ENCODE results near the gene ZNF709. TPM values are rescaled to one million over a fixed set of nuclear protein-coding genes. Genes with fewer than 3 reads are reported as not detected.
"Not testable (repeated sequence)": the region's sequence is repeated elsewhere in the genome, so short reads cannot be mapped to it uniquely, and the experiment has no call there.

The ZNF709 gene
- 3.0 TPM for total RNA-seq

DNA sequence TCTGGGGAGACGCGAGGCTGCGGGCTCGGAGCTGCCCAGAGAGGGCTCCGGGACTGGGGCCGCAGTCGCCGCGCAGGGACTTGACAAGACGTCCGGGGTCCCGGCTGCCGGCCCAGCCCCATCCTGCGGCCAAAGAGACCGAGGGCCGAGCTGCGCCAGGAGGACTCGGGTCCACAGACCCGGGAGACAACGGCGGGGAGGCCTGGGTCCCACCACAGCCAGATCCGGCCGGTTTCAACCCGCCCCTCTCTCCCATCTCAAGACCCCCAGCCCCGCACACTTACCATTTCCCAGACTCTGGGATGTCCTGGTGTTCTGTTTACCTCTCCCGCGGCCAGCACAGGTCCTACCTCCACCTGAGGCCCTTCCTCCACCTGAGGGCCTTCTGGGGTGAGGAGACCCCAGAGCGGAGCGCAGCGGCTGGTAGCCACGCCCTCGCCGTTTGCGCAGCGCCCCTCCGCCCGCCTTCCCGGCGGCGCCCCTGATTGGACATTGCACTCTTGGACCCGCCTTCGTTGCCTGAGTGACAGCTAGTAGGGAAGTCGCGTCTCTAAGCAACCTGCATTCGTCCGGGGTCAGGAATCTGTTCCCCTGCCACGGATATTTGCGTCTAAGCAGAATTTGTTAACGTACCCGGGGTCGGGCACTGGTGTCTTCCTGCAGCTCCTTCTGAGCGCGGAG lies at the start of gene ZNF709:
Gene ZNF709, minus strand, starts transcription at position 446 of the 681 bp plus-strand sequence. Its CDS starts 159 bp downstream, at position 287.
- no peaks in the 10 kb centered on the region for H3K27me3 ChIP-seq (ENCODE audit: insufficient read depth, low read length)
- H3K4me3 ChIP-seq (ENCODE audit: low read length) = peak within 1 kb of the TSS; percentile 85
- peaks cover 32% of the 10 kb centered on the region for H3K4me1 ChIP-seq (ENCODE audit: insufficient read depth, low read length)
- no peaks in the 10 kb centered on the region for H3K9me3 ChIP-seq (ENCODE audit: low read depth, low read length)

DNA sequence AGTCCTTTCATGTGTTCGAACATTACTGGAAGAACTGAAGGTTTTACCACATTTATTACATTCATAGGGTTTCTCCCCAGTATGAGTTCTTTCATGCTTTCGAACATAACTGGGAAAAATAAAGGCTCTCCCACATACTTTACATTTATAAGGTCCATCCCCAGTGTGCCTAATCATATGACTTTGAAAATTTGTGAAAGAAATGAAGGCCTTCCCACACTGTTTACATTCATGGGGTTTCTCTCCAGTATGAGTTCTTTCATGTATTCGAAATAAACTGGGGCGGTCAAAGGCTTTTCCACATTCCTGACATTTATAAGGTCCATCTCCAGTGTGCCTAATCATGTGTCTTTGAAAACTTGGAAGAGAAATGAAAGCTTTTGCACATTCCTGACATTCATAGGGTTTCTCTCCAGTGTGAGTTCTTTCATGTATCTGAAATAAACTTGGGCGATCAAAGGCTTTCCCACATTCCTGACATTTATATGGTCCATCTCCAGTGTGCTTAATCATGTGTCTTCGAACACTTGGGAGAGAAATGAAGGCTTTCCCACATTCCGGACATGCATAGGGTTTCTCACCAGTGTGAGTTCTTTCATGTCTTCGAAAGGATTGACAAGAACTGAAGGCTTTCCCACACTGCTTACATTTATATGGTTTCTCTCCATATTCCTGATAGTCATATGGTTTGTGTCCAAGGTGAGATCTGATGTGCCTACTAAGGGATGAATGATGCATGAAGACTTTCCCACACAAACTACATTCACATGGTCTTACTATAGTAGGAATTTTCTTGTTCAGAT lies 42.6 kb upstream of the ZNF709 start:
- no peaks in the 10 kb centered on the region for H3K27me3 ChIP-seq (ENCODE audit: insufficient read depth, low read length)
- peaks cover 92% of the 10 kb centered on the region for H3K9me3 ChIP-seq (ENCODE audit: low read depth, low read length)
- H3K4me1 ChIP-seq (ENCODE audit: insufficient read depth, low read length) = no peaks in the 10 kb centered on the region
- H3K4me3 ChIP-seq (ENCODE audit: low read length) = no peak overlapping the region

DNA sequence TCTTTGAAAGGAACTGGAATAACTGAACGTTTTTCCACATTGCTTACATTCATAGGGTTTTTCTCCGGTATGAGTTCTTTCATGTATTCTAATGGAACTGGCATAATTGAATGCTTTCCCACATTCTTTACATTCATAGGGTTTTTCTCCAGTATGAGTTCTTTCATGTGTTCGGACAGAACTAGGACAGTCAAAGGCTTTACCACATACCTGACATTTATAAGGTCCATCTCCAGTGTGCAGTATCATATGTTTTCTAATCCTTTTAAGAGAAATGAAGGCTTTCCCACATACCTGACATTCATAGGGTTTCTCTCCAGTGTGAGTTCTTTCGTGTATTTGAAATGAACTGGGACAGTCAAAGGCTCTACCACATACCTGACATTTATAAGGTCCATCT lies 41.9 kb upstream of the ZNF709 start:
- Histone ChIP-seq H3K9me3 (ENCODE audit: low read depth, low read length) (peaks cover 95% of the 10 kb centered on the region), H3K4me1 (ENCODE audit: insufficient read depth, low read length) (no peaks in the 10 kb centered on the region), H3K27me3 (ENCODE audit: insufficient read depth, low read length) (no peaks in the 10 kb centered on the region), H3K4me3 (ENCODE audit: low read length) (no peak overlapping the region)

DNA sequence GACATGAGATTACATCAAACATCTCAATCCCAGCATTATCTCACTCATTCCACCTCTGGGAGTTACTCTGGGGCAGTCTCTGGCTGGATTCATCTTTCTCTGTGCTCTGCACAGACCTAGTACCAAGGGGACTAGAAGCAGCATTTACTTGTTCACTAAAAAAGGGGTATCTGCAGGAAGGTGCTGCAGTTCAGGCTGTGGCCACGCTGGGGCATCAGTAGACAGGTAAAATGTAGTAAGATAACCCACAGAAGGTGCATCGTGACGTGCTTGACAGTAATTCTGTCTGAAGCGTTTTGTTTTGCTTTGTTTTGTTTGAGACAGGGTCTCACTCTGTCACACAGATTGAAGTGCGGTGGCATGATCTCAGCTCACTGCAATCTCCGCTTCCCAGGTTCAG lies 37.4 kb upstream of the ZNF709 start:
- Histone ChIP-seq H3K4me3 (ENCODE audit: low read length) (no peak overlapping the region), H3K27me3 (ENCODE audit: insufficient read depth, low read length) (no peaks in the 10 kb centered on the region), H3K9me3 (ENCODE audit: low read depth, low read length) (peaks cover 71% of the 10 kb centered on the region)

DNA sequence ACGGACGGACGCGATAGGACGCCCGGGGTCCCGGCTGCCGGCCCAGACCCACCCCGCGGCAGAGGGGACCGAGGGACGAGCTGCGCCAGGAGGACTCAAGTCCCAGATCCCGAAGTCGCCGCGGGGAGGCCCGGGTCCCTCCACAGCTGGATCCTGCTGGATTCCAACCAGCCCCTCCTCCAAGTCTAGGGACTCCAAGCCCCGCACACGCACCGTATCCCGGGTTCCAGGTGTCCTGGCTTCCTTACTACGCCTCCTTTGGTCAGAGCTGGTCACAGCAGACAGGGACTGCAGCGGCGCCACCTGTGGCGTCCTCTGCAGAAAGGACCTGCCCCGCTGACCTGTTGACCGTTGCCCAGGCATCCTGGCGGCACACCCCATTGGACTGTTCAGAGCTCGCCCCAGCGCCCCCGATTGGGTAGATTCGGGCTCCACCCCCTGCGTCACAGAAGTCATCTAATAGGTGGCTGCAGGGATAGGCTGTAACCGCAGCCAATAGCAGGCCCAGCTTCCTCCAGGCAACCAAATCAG lies 29.0 kb upstream of the ZNF709 start:
- Histone ChIP-seq H3K4me1 (ENCODE audit: insufficient read depth, low read length) (no peaks in the 10 kb centered on the region), H3K4me3 (ENCODE audit: low read length) (no peak overlapping the region), H3K27me3 (ENCODE audit: insufficient read depth, low read length) (no peaks in the 10 kb centered on the region), H3K9me3 (ENCODE audit: low read depth, low read length) (peaks cover 13% of the 10 kb centered on the region)

More for the DNA sequence above, 37.4 kb upstream of the ZNF709 start:
- no peaks in the 10 kb centered on the region for H3K4me1 ChIP-seq (ENCODE audit: insufficient read depth, low read length)

DNA sequence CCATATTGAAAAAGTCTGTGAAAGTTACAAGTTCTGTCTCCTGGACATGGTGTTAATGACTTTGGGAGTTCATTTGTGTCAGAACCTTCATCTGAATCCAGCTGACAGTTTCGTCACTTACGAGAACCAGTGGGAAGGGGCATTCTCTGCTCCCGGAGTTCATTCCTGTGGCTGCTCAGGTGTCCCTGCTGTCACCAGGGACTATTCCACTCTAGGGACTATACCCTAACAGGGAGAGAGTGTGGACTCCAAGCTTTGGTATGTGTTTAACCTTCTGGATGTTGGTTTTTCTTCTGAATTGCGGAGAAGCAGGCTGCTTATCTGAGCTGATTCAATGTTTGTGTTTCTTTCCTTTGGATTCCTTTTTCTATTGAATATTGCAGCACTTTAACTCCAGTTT lies 12.4 kb upstream of the ZNF709 start:
- Histone ChIP-seq H3K4me3 (ENCODE audit: low read length) (no peak overlapping the region), H3K4me1 (ENCODE audit: insufficient read depth, low read length) (peaks cover 11% of the 10 kb centered on the region), H3K27me3 (ENCODE audit: insufficient read depth, low read length) (no peaks in the 10 kb centered on the region), H3K9me3 (ENCODE audit: low read depth, low read length) (no peaks in the 10 kb centered on the region)

DNA sequence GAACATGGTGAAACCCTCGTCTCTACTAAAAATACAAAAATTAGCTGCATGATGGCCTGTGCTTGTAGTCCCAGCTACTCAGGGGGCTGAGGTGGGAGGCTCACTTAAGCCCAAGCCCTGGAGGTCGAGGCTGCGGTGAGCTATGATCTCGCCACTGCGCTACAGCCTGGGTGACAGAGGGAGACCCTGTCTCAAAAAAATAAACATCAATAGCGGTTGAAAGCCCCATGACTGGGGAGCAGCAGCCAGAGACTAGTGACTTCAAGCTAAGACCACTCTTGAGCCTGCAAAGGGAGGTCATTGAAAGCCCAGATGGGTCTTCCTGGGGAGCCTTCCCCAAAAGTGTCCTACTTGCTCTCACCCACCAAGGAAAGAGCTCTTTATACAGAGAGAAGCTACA lies 11.9 kb upstream of the ZNF709 start:
- Histone ChIP-seq H3K4me3 (ENCODE audit: low read length) (no peak overlapping the region), H3K4me1 (ENCODE audit: insufficient read depth, low read length) (peaks cover 11% of the 10 kb centered on the region), H3K9me3 (ENCODE audit: low read depth, low read length) (no peaks in the 10 kb centered on the region), H3K27me3 (ENCODE audit: insufficient read depth, low read length) (no peaks in the 10 kb centered on the region)

DNA sequence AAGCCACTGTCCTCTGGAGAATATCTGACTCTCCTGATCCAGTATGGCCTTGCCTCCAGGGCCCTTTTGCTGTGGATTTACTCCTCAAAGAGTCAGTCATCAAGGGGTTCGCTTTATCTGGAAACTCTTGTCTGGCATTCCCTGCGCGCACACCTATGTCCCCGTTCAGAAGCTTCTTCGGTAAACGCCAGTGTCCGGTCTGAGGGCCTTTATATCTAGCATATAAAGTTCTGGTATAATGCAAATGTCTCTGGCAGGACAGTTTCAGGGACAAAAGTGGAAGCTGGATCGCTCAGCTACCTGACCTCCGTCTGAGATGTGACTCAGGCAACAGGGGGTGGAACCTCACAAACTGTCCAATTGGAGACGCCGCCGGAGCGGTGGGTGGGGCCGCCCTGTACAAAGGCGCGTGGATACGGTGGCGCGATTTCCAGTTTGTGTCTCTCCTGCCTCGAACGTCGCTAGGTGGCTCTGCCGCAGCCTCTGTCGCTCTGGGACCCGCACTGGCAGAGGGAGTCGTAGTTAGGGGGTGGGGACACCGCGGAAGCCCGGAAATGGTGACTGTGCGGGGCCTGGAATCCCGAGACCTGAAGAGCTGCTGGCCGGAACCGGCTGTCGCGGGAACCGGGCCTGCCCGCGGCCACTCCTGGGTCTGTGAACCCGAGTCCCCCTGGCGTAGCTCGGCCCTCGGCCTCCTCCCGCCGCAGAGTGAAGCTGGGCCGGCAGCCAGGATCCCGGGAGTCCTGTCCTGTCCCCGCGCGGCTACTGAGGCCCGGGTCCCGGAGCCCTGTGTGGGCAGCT lies 10.6 kb upstream of the ZNF709 start:
- H3K4me1 ChIP-seq (ENCODE audit: insufficient read depth, low read length) = peaks cover 11% of the 10 kb centered on the region
- H3K9me3 ChIP-seq (ENCODE audit: low read depth, low read length) = no peaks in the 10 kb centered on the region
- H3K4me3 ChIP-seq (ENCODE audit: low read length) = peak overlapping the region; percentile 25
- no peaks in the 10 kb centered on the region for H3K27me3 ChIP-seq (ENCODE audit: insufficient read depth, low read length)

DNA sequence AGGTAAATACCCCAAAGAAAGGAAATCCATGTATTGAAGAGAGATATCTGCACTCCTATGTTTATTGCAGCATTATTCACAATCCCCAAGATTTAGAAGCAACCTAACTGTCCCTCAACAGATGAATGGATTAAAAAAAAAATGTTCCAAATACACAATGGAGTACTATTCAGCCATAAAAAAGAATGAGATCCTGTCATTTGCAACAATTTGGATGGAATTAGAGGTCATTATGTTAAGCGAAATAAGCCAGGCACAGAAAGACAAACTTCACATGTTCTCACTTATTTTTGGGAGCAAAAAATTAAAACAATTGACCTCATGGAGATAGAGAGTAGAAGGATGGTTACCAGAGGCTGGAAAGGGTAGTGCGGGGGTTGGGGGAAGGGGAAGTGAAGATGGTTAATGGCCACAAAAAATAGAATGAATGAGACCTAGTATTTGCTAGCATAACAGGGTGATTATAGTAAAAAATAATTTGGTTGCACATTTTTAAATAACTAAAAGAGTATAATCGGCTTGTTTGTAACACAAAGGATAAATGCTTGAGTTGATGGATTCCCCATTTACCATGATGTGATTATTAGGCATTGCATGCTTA lies 9.7 kb upstream of the ZNF709 start:
- no peak overlapping the region for H3K4me3 ChIP-seq (ENCODE audit: low read length)

DNA sequence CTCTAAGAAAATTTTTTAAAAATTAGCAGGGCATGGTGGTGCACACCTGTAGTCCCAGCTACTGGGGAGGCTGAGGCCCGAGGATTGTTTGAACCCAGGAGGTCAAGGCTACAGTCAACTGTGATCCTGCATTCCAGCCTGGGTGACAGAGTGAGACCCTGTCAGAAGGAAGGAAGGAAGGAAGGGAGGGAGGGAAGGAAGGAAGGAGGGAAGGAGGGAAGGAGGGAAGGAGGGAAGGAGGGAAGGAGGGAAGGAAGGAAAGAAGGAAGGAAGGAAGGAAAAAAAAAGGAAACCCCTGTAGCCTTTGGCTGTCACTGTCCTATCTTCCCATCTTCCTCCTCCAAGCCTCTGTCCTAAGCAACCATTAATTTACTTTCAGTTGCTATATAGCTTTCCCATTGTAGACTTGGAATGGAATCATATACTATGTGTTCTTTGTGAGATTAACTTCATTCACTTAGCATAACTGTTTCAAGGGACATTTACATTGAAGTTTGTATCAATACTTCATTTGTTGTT lies 1.7 kb upstream of the ZNF709 start:
- not testable (repeated sequence) for H3K27me3 ChIP-seq (ENCODE audit: insufficient read depth, low read length); H3K9me3 ChIP-seq (ENCODE audit: low read depth, low read length); H3K4me3 ChIP-seq (ENCODE audit: low read length)
- H3K4me1 ChIP-seq (ENCODE audit: insufficient read depth, low read length) = peaks cover 32% of the 10 kb centered on the region

More for the DNA sequence above, 9.7 kb upstream of the ZNF709 start:
- H3K27me3 ChIP-seq (ENCODE audit: insufficient read depth, low read length) = no peaks in the 10 kb centered on the region
- H3K9me3 ChIP-seq (ENCODE audit: low read depth, low read length) = no peaks in the 10 kb centered on the region
- peaks cover 11% of the 10 kb centered on the region for H3K4me1 ChIP-seq (ENCODE audit: insufficient read depth, low read length)

DNA sequence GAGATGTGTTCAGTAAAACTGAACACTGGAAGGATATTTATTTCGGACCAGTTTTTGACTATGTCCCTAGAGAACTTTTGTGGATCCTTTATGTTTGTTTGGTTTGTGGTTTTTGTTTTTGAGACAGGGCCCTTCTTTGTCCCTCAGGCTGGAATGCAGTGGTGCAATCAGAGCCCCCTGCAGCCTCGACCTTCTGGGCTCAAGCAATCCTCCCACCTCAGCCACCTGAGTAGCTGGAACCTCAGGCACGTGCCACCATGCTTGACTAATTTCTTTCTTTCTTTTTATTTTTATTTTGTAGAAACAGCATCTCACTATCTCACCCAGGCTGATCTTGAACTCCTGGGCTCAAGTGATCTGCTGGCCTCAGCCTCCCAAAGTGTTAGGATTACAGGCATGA lies 955 bp upstream of the ZNF709 start:
- Histone ChIP-seq H3K4me3 (ENCODE audit: low read length) (no peak overlapping the region), H3K4me1 (ENCODE audit: insufficient read depth, low read length) (peaks cover 32% of the 10 kb centered on the region), H3K9me3 (ENCODE audit: low read depth, low read length) (no peaks in the 10 kb centered on the region), H3K27me3 (ENCODE audit: insufficient read depth, low read length) (no peaks in the 10 kb centered on the region)

DNA sequence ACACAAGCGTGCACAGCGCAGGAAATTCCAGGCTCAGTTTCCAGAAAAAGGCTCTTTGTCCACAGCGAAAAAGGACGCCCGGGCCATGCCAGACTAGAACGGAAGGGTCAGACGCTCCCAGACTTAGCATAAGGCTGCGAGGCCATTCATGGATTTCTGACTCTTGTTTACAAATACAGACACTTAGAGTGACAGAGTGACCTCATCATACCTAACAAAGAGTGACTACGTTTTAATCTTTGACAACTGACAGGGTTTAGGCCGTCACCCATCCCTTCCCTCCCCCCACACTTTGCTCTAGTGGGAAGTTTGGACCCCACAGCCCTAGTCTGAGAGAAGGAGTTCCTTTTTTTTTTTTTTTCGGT lies 418 bp upstream of the ZNF709 start:
- no peaks in the 10 kb centered on the region for H3K27me3 ChIP-seq (ENCODE audit: insufficient read depth, low read length)
- H3K4me1 ChIP-seq (ENCODE audit: insufficient read depth, low read length) = peaks cover 32% of the 10 kb centered on the region
- H3K9me3 ChIP-seq (ENCODE audit: low read depth, low read length) = no peaks in the 10 kb centered on the region
- H3K4me3 ChIP-seq (ENCODE audit: low read length) = peak overlapping the region; percentile 85

DNA sequence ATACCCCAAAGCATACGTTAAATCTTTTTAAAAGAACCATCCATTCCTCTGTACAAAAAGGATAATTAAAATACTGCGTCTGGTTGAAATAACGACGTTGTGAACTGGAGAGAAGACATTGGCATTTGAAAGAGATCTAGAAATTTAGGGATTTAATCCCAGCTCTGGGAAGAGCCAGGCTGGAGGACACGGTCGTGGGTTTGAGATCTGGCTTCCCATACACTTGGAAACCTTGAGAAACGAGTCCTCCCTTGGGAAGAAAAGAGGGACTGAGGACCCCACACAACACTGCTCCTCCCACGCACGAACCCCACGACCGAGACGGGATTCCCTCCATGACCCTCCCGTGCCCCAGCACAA lies 625 bp downstream of the ZNF709 start:
- Histone ChIP-seq H3K4me3 (ENCODE audit: low read length) (peak overlapping the region; percentile 85), H3K27me3 (ENCODE audit: insufficient read depth, low read length) (no peaks in the 10 kb centered on the region), H3K4me1 (ENCODE audit: insufficient read depth, low read length) (peaks cover 33% of the 10 kb centered on the region), H3K9me3 (ENCODE audit: low read depth, low read length) (no peaks in the 10 kb centered on the region)

DNA sequence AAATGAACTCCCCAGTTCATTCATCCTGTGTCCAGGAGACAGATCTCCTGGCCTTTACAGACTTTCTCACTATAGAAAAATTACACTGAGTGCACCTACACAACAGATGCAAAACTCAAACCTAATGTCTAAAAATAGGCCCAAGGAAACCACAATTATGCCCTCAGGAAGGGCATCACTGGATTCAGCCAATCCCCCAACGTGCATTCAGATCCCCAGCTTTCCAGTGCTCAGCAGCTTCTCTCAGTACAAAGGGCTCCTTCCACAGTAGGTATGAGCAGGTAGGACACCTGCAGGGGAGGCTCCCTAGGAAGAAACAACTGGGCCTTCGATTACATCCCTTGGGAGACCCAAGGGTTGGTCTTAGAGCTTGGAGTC lies 2.1 kb downstream of the ZNF709 start:
- no peak overlapping the region for H3K4me3 ChIP-seq (ENCODE audit: low read length)
- H3K27me3 ChIP-seq (ENCODE audit: insufficient read depth, low read length) = no peaks in the 10 kb centered on the region
- no peaks in the 10 kb centered on the region for H3K9me3 ChIP-seq (ENCODE audit: low read depth, low read length)
- peaks cover 39% of the 10 kb centered on the region for H3K4me1 ChIP-seq (ENCODE audit: insufficient read depth, low read length)

All from mononuclear cell (primary cell).